Measurements from ENCODE around the gene CACNG7. TPM values are rescaled to one million over a fixed set of nuclear protein-coding genes. Genes with fewer than 3 reads are reported as not detected.
A peak's percentile ranks its signal among the peaks of the same experiment; 100 is the strongest.

CACNG7 gene
- total RNA-seq, 2 experiments from 2014 or later, result not detected

DNA sequence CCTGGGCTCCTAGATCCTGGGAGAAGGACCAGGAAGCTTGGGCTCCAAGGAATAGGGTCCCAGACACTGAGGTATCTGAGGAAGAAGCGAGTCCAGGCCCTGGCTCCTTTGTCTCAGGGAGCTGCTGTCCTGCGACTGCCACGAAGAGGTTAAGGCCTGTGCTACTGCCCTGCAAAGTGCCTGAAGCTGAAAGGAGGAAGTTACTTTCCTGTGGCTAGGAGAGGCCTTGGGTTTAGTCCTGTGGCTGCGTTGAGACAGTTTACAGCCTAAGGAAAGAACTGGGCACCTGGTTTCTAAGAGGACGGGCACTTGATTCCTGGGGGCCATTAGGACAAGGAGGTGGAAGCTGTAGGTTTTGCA lies 38.6 kb upstream of the CACNG7 start:
- peaks cover 64% of the 10 kb centered on the region for H3K4me1 Mint-ChIP-seq
- CTCF ChIA-PET, result interaction anchor here (1.9 kb wide), 1 partner anchor 11 kb away, joined by 4 read pairs; the partner anchor contains the start of gene PRKCG
- DNase-seq, result no peak
- peak overlapping the region; percentile 41 for H3K27ac Mint-ChIP-seq
- H3K4me3 Mint-ChIP-seq, result peak overlapping the region; percentile 61
- POLR2A ChIA-PET, result interaction anchor here (1.7 kb wide), 1 partner anchor 19 kb away, joined by 6 read pairs; no protein-coding TSS in a partner anchor
- no peaks in the 10 kb centered on the region for H3K9me3 Mint-ChIP-seq
- no peaks in the 10 kb centered on the region for H3K27me3 Mint-ChIP-seq
- peaks cover 47% of the 10 kb centered on the region for H3K36me3 Mint-ChIP-seq (ENCODE audit: low read depth)

DNA sequence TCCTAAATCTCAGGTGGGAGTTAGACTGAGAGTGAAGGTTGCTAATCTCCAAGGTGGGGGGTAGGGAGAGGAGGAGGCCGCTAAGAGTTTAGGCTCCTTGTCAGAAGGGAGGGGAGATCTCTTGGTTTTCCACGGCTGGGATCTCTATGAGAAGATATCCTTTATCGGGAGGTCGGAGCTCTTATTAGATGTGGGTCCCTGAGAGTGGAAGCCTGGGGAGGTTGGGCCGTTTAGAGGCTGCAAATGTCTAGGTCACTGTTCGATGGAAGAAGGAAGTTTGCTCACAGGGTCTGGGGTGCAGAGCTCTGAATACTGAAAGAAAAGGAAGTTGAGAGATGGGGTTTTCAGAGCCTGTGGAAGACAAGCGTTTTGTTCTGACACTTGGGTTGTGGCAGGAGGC lies 37.6 kb upstream of the CACNG7 start:
- DNase-seq, result no peak
- H3K27me3 Mint-ChIP-seq, result no peaks in the 10 kb centered on the region
- peak overlapping the region; percentile 41 for H3K27ac Mint-ChIP-seq
- ChIA-PET POLR2A (interaction anchor here (1.7 kb wide), 1 partner anchor 20 kb away, joined by 6 read pairs; no protein-coding TSS in a partner anchor), CTCF (interaction anchor here (1.9 kb wide), 1 partner anchor 10 kb away, joined by 4 read pairs; the partner anchor contains the start of gene PRKCG)
- peaks cover 59% of the 10 kb centered on the region for H3K4me1 Mint-ChIP-seq
- peaks cover 55% of the 10 kb centered on the region for H3K36me3 Mint-ChIP-seq (ENCODE audit: low read depth)
- peak overlapping the region; percentile 26 for H3K4me3 Mint-ChIP-seq
- no peaks in the 10 kb centered on the region for H3K9me3 Mint-ChIP-seq

- H3K4me3 Mint-ChIP-seq, result no peak overlapping the region
- peaks cover 61% of the 10 kb centered on the region for H3K4me1 Mint-ChIP-seq
- DNase-seq, result no peak
- no peaks in the 10 kb centered on the region for H3K27me3 Mint-ChIP-seq
- POLR2A ChIA-PET, result no interaction called here
- CTCF ChIA-PET, result interaction anchor here (1.2 kb wide), 1 partner anchor 150 kb away, joined by 3 read pairs; no protein-coding TSS in a partner anchor
- peaks cover 64% of the 10 kb centered on the region for H3K36me3 Mint-ChIP-seq (ENCODE audit: low read depth)
- no peaks in the 10 kb centered on the region for H3K9me3 Mint-ChIP-seq
- peak overlapping the region; percentile 86 for H3K27ac Mint-ChIP-seq
Measured at GRCh38 chr19:53872762-53873161, 36.3 kb upstream of the CACNG7 start.

DNA sequence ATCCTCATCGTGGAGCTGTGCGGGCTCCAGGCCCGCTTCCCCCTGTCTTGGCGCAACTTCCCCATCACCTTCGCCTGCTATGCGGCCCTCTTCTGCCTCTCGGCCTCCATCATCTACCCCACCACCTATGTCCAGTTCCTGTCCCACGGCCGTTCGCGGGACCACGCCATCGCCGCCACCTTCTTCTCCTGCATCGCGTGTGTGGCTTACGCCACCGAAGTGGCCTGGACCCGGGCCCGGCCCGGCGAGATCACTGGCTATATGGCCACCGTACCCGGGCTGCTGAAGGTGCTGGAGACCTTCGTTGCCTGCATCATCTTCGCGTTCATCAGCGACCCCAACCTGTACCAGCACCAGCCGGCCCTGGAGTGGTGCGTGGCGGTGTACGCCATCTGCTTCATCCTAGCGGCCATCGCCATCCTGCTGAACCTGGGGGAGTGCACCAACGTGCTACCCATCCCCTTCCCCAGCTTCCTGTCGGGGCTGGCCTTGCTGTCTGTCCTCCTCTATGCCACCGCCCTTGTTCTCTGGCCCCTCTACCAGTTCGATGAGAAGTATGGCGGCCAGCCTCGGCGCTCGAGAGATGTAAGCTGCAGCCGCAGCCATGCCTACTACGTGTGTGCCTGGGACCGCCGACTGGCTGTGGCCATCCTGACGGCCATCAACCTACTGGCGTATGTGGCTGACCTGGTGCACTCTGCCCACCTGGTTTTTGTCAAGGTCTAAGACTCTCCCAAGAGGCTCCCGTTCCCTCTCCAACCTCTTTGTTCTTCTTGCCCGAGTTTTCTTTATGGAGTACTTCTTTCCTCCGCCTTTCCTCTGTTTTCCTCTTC lies 35.1 kb upstream of the CACNG7 start:
- Mint-ChIP-seq H3K27me3 (peaks cover 3% of the 10 kb centered on the region), H3K9me3 (no peaks in the 10 kb centered on the region), H3K4me3 (peak overlapping the region; percentile 37), H3K36me3 (ENCODE audit: low read depth) (peaks cover 59% of the 10 kb centered on the region), H3K4me1 (peaks cover 66% of the 10 kb centered on the region), H3K27ac (peak overlapping the region; percentile 86)
- ChIA-PET CTCF (interaction anchor here (0.8 to 1.2 kb wide), 5 partner anchors 9 to 149 kb away, joined by 3 to 4 read pairs (median 3); no protein-coding TSS in a partner anchor), POLR2A (interaction anchor here (1.4 kb wide), 1 partner anchor 8 kb away, joined by 3 read pairs; the partner anchor contains the start of gene PRKCG)
- DNase-seq, result no peak

DNA sequence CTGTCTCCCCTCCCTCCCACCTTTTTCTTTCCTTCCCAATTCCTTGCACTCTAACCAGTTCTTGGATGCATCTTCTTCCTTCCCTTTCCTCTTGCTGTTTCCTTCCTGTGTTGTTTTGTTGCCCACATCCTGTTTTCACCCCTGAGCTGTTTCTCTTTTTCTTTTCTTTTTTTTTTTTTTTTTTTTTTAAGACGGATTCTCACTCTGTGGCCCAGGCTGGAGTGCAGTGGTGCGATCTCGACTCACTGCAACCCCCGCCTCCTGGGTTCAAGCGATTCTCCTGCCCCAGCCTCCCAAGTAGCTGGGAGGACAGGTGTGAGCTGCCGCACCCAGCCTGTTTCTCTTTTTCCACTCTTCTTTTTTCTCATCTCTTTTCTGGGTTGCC lies 34.5 kb upstream of the CACNG7 start:
- Mint-ChIP-seq H3K27ac (peak overlapping the region; percentile 86), H3K4me1 (peaks cover 67% of the 10 kb centered on the region), H3K36me3 (ENCODE audit: low read depth) (peaks cover 57% of the 10 kb centered on the region), H3K9me3 (no peaks in the 10 kb centered on the region), H3K27me3 (peaks cover 4% of the 10 kb centered on the region), H3K4me3 (peak overlapping the region; percentile 37)
- DNase-seq, result no peak
- ChIA-PET CTCF (interaction anchor here (0.8 to 1.1 kb wide), 4 partner anchors 9 to 21 kb away, joined by 3 to 4 read pairs (median 3); no protein-coding TSS in a partner anchor), POLR2A (interaction anchor here (0.7 to 1.4 kb wide), 2 partner anchors 8 to 9 kb away, joined by 3 read pairs; partner anchors contain the start of gene PRKCG)

- no peaks in the 10 kb centered on the region for H3K9me3 Mint-ChIP-seq
- H3K27me3 Mint-ChIP-seq, result peaks cover 4% of the 10 kb centered on the region
- DNase-seq, result no peak
- peaks cover 61% of the 10 kb centered on the region for H3K4me1 Mint-ChIP-seq
- H3K36me3 Mint-ChIP-seq (ENCODE audit: low read depth), result peaks cover 53% of the 10 kb centered on the region
- peak overlapping the region; percentile 23 for H3K27ac Mint-ChIP-seq
- CTCF ChIA-PET, result interaction anchor here (0.7 to 1.2 kb wide), 4 partner anchors 8 to 653 kb away, joined by 3 to 4 read pairs (median 3); partner anchors contain the start of gene MYADM
- POLR2A ChIA-PET, result interaction anchor here (1.8 to 2.0 kb wide), 2 partner anchors 7 to 8 kb away, joined by 6 to 11 read pairs; partner anchors contain the start of gene MYADM
- no peak overlapping the region for H3K4me3 Mint-ChIP-seq
Measured at GRCh38 chr19:53875602-53876325, 33.3 kb upstream of the CACNG7 start.

GRCh38 chr19:53876651-53877224 lies 32.3 kb upstream of the CACNG7 start:
- H3K9me3 Mint-ChIP-seq, result no peaks in the 10 kb centered on the region
- no peak for DNase-seq
- peaks cover 53% of the 10 kb centered on the region for H3K4me1 Mint-ChIP-seq
- ChIA-PET POLR2A (interaction anchor here (1.8 to 2.0 kb wide), 2 partner anchors 8 to 9 kb away, joined by 6 to 11 read pairs; partner anchors contain the start of gene MYADM), CTCF (interaction anchor here (0.7 to 1.2 kb wide), 4 partner anchors 9 to 652 kb away, joined by 3 to 4 read pairs (median 3); partner anchors contain the start of gene MYADM)
- H3K27me3 Mint-ChIP-seq, result peaks cover 4% of the 10 kb centered on the region
- H3K27ac Mint-ChIP-seq, result no peak overlapping the region
- H3K36me3 Mint-ChIP-seq (ENCODE audit: low read depth), result peaks cover 44% of the 10 kb centered on the region
- no peak overlapping the region for H3K4me3 Mint-ChIP-seq

GRCh38 chr19:53877361-53877766 lies 31.7 kb upstream of the CACNG7 start:
- CTCF ChIA-PET, result no interaction called here
- peaks cover 4% of the 10 kb centered on the region for H3K27me3 Mint-ChIP-seq
- H3K4me1 Mint-ChIP-seq, result peaks cover 53% of the 10 kb centered on the region
- H3K36me3 Mint-ChIP-seq (ENCODE audit: low read depth), result peaks cover 44% of the 10 kb centered on the region
- no peak for DNase-seq
- no peak overlapping the region for H3K4me3 Mint-ChIP-seq
- no peaks in the 10 kb centered on the region for H3K9me3 Mint-ChIP-seq
- POLR2A ChIA-PET, result interaction anchor here (1.8 to 2.0 kb wide), 2 partner anchors 9 to 10 kb away, joined by 6 to 11 read pairs; partner anchors contain the start of gene MYADM
- H3K27ac Mint-ChIP-seq, result no peak overlapping the region

DNA sequence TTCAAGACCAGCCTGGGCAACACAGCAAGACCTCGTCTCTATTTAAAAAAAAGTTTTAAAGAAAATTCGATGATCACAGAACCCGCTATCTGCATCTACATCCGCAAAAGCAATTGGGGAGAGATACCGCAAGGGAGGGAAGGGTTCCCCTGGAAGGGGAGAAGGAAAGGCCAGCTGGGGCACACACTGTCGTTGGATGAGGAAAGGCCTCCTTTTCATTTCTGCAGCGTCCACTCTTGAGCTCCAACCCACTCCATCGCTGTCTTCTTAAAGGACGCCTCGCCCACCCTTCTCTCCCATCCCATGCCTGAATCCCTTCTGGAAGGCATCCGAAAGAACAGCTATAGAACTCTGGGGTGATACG lies 30.3 kb upstream of the CACNG7 start:
- ChIA-PET POLR2A (interaction anchor here (0.9 to 1.9 kb wide), 2 partner anchors 11 to 25 kb away, joined by 3 to 12 read pairs; partner anchors contain the start of gene MYADM), CTCF (interaction anchor here (0.6 to 1.2 kb wide), 2 partner anchors 25 to 149 kb away, joined by 3 read pairs; no protein-coding TSS in a partner anchor)
- DNase-seq, result no peak
- Mint-ChIP-seq H3K4me3 (no peak overlapping the region), H3K36me3 (ENCODE audit: low read depth) (peaks cover 34% of the 10 kb centered on the region), H3K27me3 (peaks cover 13% of the 10 kb centered on the region), H3K4me1 (peaks cover 46% of the 10 kb centered on the region), H3K27ac (no peak overlapping the region), H3K9me3 (no peaks in the 10 kb centered on the region)

DNA sequence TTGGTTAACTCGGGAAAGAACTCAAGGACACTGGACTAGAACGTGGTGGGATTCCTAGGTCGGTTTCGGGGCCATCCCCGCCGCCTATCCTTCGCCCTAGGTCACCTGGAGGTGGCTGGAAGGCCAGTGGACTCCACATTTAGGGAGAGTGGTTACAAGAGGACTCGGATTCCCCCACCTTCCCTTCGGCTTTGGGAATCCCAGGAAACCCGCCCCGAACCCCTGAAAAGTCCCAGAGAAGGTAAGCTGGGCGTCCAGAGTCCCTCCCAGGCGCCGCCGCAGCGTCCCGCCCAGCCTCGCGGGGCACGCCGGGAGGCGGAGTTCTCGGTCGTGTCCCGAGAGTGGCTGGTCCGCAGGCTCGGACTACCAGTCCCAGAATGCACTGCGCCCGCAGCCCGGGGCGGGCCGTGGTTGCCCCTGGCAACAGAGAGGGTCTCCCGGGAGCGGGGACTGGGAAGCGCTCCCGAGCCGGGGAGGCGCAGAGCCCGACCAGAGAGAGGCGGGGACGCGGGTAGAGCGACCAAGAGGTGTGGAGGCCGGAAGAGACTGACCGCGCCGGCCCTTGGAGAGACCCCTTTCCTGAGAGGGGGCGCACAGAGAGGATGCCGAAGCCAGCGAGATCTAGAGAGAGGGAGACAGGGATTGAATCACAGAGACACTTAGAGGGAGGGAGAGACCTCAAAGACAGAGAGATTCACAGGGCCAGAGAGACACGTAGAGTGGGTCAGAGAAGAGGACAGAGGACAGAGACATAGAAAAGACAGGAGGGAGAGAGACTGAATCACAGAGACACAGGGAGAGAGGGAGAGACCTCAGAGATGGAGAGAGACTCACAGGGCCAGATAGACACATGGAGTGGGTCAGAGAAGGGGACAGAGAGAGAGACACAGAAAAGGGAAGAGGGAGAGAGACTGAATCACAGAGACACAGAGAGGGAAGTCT lies 29.7 kb upstream of the CACNG7 start:
- Mint-ChIP-seq H3K9me3 (no peaks in the 10 kb centered on the region), H3K4me1 (peaks cover 42% of the 10 kb centered on the region), H3K4me3 (no peak overlapping the region), H3K27ac (no peak overlapping the region), H3K36me3 (ENCODE audit: low read depth) (peaks cover 29% of the 10 kb centered on the region), H3K27me3 (peaks cover 17% of the 10 kb centered on the region)
- POLR2A ChIA-PET, result interaction anchor here (0.9 to 1.9 kb wide), 2 partner anchors 11 to 26 kb away, joined by 3 to 12 read pairs; partner anchors contain the start of gene MYADM
- CTCF ChIA-PET, result interaction anchor here (0.6 to 1.2 kb wide), 2 partner anchors 26 to 148 kb away, joined by 3 read pairs; no protein-coding TSS in a partner anchor
- DNase-seq, result peak; percentile 86

- Mint-ChIP-seq H3K4me3 (no peak overlapping the region), H3K36me3 (ENCODE audit: low read depth) (peaks cover 16% of the 10 kb centered on the region), H3K27ac (no peak overlapping the region), H3K4me1 (peaks cover 30% of the 10 kb centered on the region), H3K27me3 (peaks cover 28% of the 10 kb centered on the region), H3K9me3 (no peaks in the 10 kb centered on the region)
- CTCF ChIA-PET, result interaction anchor here (1.4 to 1.5 kb wide), 2 partner anchors 27 to 37 kb away, joined by 4 to 5 read pairs; no protein-coding TSS in a partner anchor
- DNase-seq, result no peak
- POLR2A ChIA-PET, result interaction anchor here (1.6 kb wide), 1 partner anchor 13 kb away, joined by 10 read pairs; the partner anchor contains the start of gene MYADM
Measured at GRCh38 chr19:53880711-53881481, 28.2 kb upstream of the CACNG7 start.
